T-helper 1 cell (primary cell): Measurements from ENCODE around the gene PCYT2.

Source experiments
- DNase-seq, 5 donors: peaks; one replicate each; pipeline ENCODE4 v3.0.0-alpha.2; 2012 to 2020

PCYT2 gene

DNA sequence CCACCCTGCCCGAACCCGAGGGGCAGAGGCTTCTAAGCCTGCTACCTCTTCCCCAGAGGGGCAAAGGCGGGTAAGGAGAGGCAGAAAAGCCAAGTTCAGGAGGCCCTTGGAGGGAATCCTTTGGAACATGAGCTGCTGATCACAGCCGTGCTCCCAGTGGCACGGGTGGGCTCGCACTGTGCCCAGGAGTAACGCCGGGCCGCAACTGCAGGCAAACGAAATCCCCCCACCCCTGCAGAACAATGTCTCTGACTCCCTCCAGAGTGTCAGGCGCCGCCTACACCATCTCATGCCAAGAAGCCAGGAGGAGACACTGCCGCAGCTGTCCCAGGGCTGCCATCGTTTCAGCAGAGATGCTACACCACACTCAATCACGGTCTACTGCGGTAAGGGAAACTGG, 59.8 kb downstream of the PCYT2 start:
- DNase-seq = no peak
